KMS-11 (cell line): ENCODE results near the gene PDE3A.

Experiments used
- H2AFZ ChIP-seq: fragments of 200-600 bp; sonication (generic); 2 replicates; pipeline ENCODE4 v1.6.1; 2016; ENCODE audit warnings: antibody characterized with exemption, mixed run types, low read depth
- H3K27ac ChIP-seq: fragments of 200-600 bp; sonication (generic); 2 replicates; pipeline ENCODE4 v1.6.1; 2016; ENCODE audit warnings: mild to moderate bottlenecking, mixed run types
- H3K27me3 ChIP-seq: fragments of 200-600 bp; sonication (generic); 2 replicates; pipeline ENCODE4 v1.6.1; 2017; ENCODE audit warnings: mild to moderate bottlenecking, low read depth, mixed run types, moderate library complexity; ENCODE audit not compliant: insufficient read depth
- H3K36me3 ChIP-seq: fragments of 200-600 bp; sonication (generic); 2 replicates; pipeline ENCODE4 v1.6.1; 2017; ENCODE audit warnings: mild to moderate bottlenecking, mixed run types; ENCODE audit not compliant: insufficient read depth
- H3K4me1 ChIP-seq: fragments of 200-600 bp; sonication (generic); 2 replicates; pipeline ENCODE4 v1.6.1; 2016; ENCODE audit warnings: mild to moderate bottlenecking, low read depth, mixed run types; ENCODE audit not compliant: poor library complexity, severe bottlenecking
- H3K4me2 ChIP-seq: fragments of 200-600 bp; sonication (generic); 2 replicates; pipeline ENCODE4 v1.7.0; 2016; ENCODE audit warnings: mild to moderate bottlenecking, mixed run types
- H3K4me3 ChIP-seq: fragments of 200-600 bp; sonication (generic); IDR thresholded peaks from 2 replicates; pipeline ENCODE4 v1.6.1; 2017; ENCODE audit warnings: low read depth, low read length, mixed read lengths; ENCODE audit not compliant: insufficient read depth
- H3K79me2 ChIP-seq: fragments of 200-600 bp; sonication (generic); 2 replicates; pipeline ENCODE4 v1.6.1; 2016; ENCODE audit warnings: low read depth, mixed run types; ENCODE audit not compliant: insufficient read depth
- H3K9ac ChIP-seq: fragments of 200-600 bp; sonication (generic); 2 replicates; pipeline ENCODE4 v1.6.1; 2016; ENCODE audit warnings: mild to moderate bottlenecking, mixed run types
- H4K20me1 ChIP-seq: fragments of 200-600 bp; sonication (generic); 2 replicates; pipeline ENCODE4 v1.6.1; 2016; ENCODE audit warnings: mild to moderate bottlenecking, mixed run types; ENCODE audit not compliant: insufficient read depth
- CTCF ChIP-seq: fragments of 200-600 bp; sonication (generic); conservative IDR thresholded peaks from 2 replicates; pipeline ENCODE4 v1.6.1; 2017; ENCODE audit warnings: low read depth, mild to moderate bottlenecking, antibody characterized with exemption, low read length, moderate library complexity, mixed read lengths

Gene PDE3A

GRCh38 chr12:20457582-20457981 is 89.2 kb downstream of the PDE3A start:
- no peak overlapping the region for H2AFZ ChIP-seq
- H3K36me3 ChIP-seq: no peaks in the 10 kb centered on the region
- no peaks in the 10 kb centered on the region for H3K27me3 ChIP-seq
- H3K27ac ChIP-seq: no peak overlapping the region
- H3K4me2 ChIP-seq: no peak overlapping the region
- H3K4me3 ChIP-seq: no peak overlapping the region
- TF ChIP-seq CTCF: no peak
- no peaks in the 10 kb centered on the region for H3K79me2 ChIP-seq
- H4K20me1 ChIP-seq: no peaks in the 10 kb centered on the region
- no peak overlapping the region for H3K9ac ChIP-seq
- no peaks in the 10 kb centered on the region for H3K4me1 ChIP-seq

GRCh38 chr12:20458011-20458410 is 89.7 kb downstream of the PDE3A start:
- no peak overlapping the region for H3K4me2 ChIP-seq
- H3K4me1 ChIP-seq: no peaks in the 10 kb centered on the region
- TF ChIP-seq CTCF: no peak
- H3K4me3 ChIP-seq: no peak overlapping the region
- no peak overlapping the region for H3K27ac ChIP-seq
- no peaks in the 10 kb centered on the region for H3K36me3 ChIP-seq
- no peaks in the 10 kb centered on the region for H3K79me2 ChIP-seq
- no peaks in the 10 kb centered on the region for H3K27me3 ChIP-seq
- H2AFZ ChIP-seq: no peak overlapping the region
- no peaks in the 10 kb centered on the region for H4K20me1 ChIP-seq
- H3K9ac ChIP-seq: no peak overlapping the region

- Histone ChIP-seq H4K20me1 (no peaks in the 10 kb centered on the region), H2AFZ (no peak overlapping the region)
Observed at GRCh38 chr12:20459920-20460319, 91.6 kb downstream of the PDE3A start.

GRCh38 chr12:20460956-20461355 is 92.6 kb downstream of the PDE3A start:
- no peak for TF ChIP-seq CTCF
- Histone ChIP-seq H3K4me2 (no peak overlapping the region), H3K27me3 (no peaks in the 10 kb centered on the region)

More at GRCh38 chr12:20459920-20460319, 91.6 kb downstream of the PDE3A start:
- no peak for TF ChIP-seq CTCF
- Histone ChIP-seq H3K79me2 (no peaks in the 10 kb centered on the region), H3K4me3 (no peak overlapping the region), H3K4me1 (no peaks in the 10 kb centered on the region), H3K4me2 (no peak overlapping the region), H3K27ac (no peak overlapping the region), H3K9ac (no peak overlapping the region), H3K36me3 (no peaks in the 10 kb centered on the region), H3K27me3 (no peaks in the 10 kb centered on the region)

More at GRCh38 chr12:20460956-20461355, 92.6 kb downstream of the PDE3A start:
- H3K79me2 ChIP-seq: no peaks in the 10 kb centered on the region
- no peak overlapping the region for H3K9ac ChIP-seq
- no peaks in the 10 kb centered on the region for H4K20me1 ChIP-seq
- no peak overlapping the region for H2AFZ ChIP-seq
- H3K4me1 ChIP-seq: no peaks in the 10 kb centered on the region
- H3K36me3 ChIP-seq: no peaks in the 10 kb centered on the region
- H3K4me3 ChIP-seq: no peak overlapping the region
- H3K27ac ChIP-seq: no peak overlapping the region
